ENCODE measurements around the gene SCAI.
"Not testable (repeated sequence)": the region's sequence is repeated elsewhere in the genome, so short reads cannot be mapped to it uniquely, and the experiment has no call there.

DNA sequence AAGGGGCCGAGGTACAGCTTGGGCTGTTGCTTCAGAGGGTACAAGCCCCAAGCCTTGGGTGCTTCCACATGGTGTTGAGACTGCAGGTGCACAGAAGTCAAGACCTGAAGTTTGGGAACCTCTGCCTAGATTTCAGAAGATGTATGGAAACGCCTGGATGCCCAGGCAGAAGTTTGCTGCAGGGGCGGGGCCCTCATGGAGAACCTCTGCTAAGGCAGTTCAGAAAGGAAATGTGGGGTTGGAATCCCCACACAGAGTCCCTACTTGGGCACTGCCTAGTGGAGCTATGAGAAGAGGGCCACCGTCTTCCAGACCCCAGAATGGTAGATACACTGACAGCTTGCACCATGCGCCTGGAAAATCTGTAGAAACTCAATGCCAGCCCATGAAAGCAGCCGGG is 61.1 kb downstream of the SCAI start:
- not testable (repeated sequence) for TF ChIP-seq POLR2A, POLR2AphosphoS5 (IDR thresholded peaks at IDR 0.05; ENCODE audit: low read depth, low read length)

All from GM12892 (cell line).